Activated T-cell treated with anti-CD3 and anti-CD28 coated beads, Interleukin-2, amount 50 U/mL, for 48 hours (primary cell): ENCODE data around the gene FOSL2.

Experiments used
- DNase-seq, 2 experiments: peaks; one replicate each; pipeline ENCODE4 v3.0.0-alpha.2; 2020

FOSL2 gene

GRCh38 chr2:28435241-28435640 is 42.6 kb downstream of the FOSL2 start:
- DNase-seq, result no peak

DNA sequence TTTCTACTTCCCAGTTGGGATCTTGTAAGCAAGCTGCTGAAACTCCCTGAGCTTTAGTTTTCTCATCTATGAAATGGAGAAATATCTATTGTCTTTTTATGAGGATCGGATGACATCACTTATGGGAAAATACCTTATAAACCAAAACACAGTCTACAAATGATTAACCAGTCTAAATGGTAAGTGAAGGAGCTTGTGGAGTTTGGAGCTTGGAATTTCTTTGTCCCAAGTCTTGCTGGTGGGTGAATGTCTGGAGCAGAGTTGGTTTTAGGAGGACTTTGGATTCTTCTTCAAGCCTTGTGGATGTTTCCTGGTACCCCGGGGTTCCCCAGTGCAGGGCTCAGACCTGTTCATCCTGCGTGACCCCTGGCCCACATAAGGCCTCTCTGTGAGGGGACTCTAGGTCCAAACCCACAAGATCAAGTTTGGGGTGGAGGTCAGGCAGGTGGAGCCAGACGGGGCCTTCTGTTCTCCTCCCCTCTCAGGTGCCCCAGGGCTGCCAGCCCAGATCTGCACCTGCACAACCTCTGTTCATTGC is 43.2 kb downstream of the FOSL2 start:
- no peak for DNase-seq

DNA sequence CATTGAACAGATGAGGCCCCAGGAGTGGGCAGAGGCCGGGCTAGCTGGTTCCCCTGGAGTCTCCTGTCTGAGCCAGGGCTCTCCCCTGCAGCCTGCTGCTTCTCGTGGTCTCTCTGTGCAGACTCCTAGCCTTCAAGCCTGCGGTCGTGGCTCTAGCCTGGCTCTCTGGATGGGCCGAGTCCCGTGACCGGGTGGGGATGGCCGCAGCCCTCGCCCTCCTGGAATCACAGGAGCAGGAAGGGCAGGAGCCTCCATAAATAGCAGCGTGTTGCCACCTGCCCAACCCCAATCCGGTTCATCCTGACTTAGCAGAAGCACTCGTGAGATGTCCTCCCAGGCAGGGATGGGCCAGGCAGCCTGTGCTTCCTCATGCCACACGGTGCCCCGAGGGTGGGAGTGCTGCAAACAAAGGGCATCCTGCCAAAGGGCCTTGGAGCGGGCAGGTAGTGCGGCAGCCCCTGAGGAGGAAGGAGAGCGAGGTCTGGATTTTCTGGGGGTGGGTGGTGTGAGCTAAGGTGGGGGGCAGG is 43.9 kb downstream of the FOSL2 start:
- DNase-seq, result no peak

GRCh38 chr2:28437149-28437835 is 44.6 kb downstream of the FOSL2 start:
- no peak for DNase-seq

- no peak for DNase-seq
Measured at GRCh38 chr2:28437918-28438317, 45.3 kb downstream of the FOSL2 start.

DNA sequence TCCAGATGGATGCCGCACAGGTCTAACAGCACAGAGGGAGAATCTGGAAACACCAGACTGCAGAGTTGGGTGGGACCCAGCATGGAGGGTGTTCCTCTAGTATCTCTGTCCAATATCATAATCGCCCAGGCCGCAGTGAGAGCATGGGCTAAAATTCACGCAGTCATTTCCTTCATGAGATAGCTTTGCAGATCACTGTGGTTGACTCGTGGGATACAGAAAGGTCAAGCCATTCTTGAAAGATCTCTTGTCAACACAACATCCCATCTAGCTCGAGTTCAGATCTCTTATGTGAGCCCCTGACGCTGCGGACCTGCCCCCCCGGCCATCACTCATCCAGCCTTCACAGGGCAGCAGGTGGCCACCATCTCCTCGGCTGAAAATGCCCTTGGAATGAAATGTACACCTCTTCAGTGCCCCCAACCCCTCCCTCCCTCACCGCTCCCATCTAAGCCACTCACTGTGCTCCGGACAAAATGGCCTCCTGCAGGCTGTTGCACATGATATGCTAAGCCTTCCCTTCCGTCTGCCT is 45.9 kb downstream of the FOSL2 start:
- no peak for DNase-seq

GRCh38 chr2:28439127-28439526 is 46.5 kb downstream of the FOSL2 start:
- DNase-seq, result no peak

DNA sequence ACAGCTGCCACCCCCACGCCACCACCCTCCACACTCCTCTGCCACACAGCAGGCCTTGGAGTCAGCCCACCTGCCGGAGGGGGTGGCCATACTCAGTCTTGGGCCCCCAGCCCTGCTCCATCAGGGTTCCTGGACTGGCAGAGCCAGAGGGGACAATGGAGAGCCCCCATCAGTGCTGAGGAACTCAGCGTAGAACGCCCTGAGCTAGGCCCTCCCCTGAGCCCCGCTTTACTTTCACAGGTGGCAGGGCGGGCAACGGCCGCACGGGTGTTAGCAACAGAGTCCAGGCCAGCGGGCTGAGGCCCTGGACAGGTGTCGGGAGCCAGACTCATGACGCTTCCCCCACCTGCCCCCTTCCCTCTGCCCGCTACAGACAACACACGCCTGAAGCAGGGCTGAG is 47.1 kb downstream of the FOSL2 start:
- DNase-seq, result no peak

- no peak for DNase-seq
Measured at GRCh38 chr2:28442328-28442727, 49.7 kb downstream of the FOSL2 start.

DNA sequence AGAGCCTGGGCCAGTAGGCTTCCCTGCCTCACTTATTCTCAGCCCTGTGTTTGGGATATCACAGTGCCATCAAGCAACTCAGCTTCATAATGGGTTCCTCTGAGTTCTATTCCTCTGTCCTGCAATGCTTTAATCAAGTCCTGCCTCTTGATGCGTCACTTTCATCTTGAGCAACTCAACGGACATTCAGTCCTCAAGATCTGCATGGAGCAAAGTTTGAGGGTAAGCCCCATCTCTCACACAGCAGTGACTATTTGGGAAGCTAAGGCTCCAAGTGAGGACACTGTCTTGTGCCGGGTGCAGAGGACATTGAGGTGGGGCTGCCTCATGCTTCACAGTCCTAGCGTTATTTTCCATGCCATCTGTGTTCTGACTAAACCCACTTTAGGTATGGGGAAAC is 52.3 kb downstream of the FOSL2 start:
- no peak for DNase-seq

DNA sequence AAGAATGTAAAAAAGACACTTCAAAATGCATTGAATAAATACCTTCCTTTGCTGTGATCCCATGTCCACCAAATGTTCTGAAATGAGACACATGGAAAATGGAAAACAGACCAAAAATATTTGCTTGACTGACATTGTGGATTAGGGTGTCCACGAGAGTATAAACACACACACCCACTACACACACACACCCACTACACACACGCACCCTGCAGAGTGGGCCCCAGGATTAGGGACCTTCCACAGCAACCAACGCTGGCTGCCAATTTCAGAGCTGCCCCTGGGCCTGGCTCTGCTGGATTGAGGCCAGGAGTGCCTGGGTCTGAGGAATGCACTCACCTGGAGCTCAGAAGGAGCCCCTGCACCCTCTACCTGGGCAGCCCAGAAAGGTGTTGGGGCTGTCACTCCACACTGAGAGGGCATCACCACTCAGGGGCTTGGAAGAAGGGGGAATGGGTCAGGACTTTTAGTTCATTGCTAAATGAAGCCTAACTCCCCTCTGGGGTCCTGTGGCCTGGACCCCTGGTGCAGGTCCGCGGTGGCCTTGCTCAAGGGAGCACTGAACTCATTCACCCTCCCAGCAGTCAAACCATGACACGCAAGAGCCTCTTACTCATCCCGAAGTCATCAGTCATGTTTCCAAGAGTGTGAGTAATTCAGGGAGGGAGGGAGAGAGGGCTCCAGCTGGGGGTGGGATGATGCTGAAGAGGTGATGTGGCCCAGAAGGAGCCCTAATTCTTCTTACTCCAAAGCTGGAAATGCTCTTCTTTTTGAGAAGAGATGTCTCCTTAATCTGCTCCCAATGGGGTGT is 53.0 kb downstream of the FOSL2 start:
- DNase-seq, result peak; percentile 74 to 78

GRCh38 chr2:28446531-28446930 is 53.9 kb downstream of the FOSL2 start:
- DNase-seq, result no peak

GRCh38 chr2:28447086-28447485 is 54.4 kb downstream of the FOSL2 start:
- DNase-seq, result peak in 1 of 2 experiments; percentile 33

DNA sequence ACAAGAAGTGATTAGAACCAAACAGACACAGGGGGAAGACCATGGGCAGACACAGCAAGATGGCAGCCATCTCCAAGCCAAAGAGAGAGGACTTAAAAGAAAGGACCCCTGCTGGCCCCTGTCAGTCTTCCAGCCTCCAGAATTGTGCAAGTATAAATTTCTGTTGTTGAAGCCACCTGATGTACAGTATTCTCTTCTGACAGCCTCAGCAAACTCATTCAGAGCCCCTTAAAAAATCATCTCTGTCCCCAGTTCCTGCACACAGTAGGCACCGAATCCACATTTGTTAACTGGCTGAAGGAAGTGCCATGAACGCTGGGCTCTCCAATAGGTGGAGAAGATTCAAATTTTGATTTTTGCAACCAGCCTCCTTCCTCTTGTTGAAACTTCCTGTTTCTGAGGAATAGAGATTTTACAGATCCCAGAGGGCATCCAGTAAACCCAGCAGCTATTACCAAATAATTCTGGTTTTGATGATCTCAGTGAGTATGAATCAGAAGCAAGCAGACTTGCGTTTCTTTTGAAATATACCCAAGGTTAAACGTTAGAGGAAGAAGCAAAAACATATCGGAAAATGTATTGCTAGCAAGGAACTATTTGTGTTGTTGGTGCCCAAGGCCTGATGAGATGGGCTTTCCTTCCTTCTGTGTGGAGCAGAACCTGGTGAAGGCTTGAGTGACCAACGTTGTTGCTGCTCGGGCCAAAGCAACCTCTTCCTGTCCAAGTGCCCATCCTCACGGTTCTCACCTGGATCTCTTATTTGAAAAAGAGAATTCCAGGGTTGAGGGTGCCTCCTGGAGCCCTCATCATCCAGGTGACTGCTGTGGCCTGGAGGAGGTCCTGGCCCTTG is 55.5 kb downstream of the FOSL2 start:
- DNase-seq, result peak; percentile 58 to 64

DNA sequence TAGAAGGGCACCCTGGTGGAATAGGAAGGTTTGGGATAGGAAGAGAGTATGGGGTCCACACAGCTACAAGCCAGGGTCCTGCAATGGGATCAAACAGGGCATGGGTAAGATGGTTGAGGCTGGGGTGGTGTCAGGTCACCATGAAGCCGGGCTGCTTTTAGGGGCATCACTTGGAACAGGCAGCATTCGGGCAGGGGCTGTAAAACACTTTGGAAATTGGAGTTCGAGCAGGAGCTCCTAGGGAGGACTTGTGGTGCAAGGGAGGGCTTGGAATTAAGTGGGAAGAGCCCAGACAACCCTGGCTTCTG is 56.1 kb downstream of the FOSL2 start:
- DNase-seq, result peak in 1 of 2 experiments; percentile 61

DNA sequence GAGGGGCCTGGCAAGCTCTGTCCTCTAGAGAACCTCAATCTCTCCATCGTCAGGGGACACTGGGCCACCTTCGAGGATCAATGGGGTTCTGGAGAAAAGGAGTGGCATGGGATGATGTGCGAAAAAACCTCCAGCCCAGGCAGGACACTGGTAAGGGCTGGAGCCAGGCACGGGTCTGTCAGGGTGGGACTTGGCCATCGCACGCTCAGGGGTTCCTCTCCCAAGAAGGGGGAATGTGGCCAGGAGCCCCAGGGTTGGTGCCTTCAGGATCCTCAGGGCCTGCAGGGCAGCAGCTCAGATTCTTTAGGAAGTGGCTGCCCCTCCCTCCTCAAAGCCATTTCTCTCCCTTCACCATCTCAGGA is 56.4 kb downstream of the FOSL2 start:
- peak; percentile 52 for DNase-seq

GRCh38 chr2:28449488-28450395 is 57.1 kb downstream of the FOSL2 start:
- peak; percentile 92 to 94 for DNase-seq

DNA sequence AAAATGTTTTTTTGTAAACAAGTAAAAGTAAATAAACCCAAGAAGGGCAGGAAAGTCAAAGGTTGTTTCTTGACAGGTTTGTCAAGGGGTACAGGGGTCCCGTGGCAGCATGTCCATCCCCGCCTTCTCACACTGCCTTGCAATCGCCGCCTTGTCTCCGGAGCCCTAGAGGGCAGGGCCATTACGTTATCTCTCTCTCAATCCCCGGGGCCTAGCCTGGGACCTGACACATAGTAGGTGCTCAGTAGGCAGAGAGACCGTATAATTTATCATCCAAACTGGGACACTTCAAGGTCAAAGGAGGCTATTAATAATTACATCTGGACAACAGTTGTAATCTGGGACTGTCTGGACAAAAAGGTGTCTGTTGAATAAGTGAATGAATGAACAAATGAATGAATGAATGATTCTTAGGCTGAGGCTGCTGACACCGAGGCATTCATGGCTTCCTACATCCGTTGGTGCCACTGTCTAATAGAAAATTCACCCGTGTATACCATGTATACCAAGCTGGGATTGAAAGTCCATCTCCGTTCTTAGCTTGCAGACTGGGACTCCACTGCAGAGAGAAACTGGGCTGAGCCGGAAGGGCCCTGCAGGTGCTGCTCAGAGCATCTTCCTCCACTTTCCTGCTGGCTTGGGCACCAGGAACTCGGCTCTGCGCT is 58.4 kb downstream of the FOSL2 start:
- DNase-seq, result no peak

DNA sequence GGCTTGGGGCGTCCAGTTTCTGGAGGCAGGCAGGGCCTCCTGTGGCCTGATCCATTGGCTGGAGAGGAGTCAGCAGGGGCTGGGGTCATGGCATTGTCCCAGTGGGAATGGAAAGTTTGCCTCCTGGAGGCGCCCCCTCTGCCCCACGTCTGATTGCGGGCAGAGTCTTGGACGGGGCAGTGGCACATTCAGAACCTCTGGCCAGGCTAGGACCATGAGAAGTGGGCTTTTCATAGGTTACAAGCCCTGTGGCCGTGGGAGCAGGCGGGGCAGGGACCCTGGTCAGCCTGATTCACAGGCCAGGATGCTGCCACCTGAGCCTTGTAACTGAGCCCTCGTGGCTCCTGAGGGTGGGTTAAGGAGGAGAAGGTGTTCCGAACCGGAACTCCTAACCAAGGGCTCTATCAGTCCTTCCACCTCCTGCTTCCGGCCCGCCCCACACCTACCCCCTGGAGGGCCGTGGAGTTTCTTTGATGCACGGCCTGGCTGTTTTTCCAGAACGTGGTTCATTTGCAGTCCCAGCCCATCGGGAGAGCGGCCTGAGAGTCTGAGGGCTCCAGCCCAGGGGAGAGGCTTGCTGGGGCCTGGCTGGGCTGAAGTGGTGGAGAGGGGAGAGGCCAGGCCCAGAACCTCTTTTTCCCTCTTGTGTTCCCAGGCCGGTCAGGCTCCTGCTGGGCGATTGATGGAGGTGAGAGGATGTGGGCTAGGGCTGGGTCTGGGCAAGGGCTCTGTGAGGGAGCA is 59.3 kb downstream of the FOSL2 start:
- peak in 1 of 2 experiments; percentile 44 for DNase-seq

GRCh38 chr2:28452534-28453081 is 60.0 kb downstream of the FOSL2 start:
- peak; percentile 91 to 92 for DNase-seq
